Fibroblast of villous mesenchyme (primary cell): ENCODE data around the gene GPAM. TPM values are rescaled to one million over a fixed set of nuclear protein-coding genes. Genes with fewer than 3 reads are reported as not detected.

Experiments used
- DNase-seq: peaks from one replicate; pipeline ENCODE4 v3.0.0-alpha.2; 2010; ENCODE audit warnings: low read depth
- H3K4me3 ChIP-seq: 2 replicates; pipeline ENCODE4 v1.5.1; 2011; ENCODE audit warnings: low read depth, mild to moderate bottlenecking, low read length
- CTCF ChIP-seq: IDR thresholded peaks from 2 replicates; pipeline ENCODE4 v1.5.1; 2012; ENCODE audit warnings: low read depth, mild to moderate bottlenecking, low read length; ENCODE audit not compliant: insufficient read depth
- total RNA-seq: library from RNA; depleted of rRNA; stranded (reverse); fragments of >200 nt; gene quantifications from 2 replicates; pipeline ENCODE4 v1.2.3, GENCODE V29; 2012

Gene GPAM
- total RNA-seq, 1 donor = 12.5 TPM

GRCh38 chr10:112191791-112192190, 8.2 kb upstream of the GPAM start:
- no peak overlapping the region for H3K4me3 ChIP-seq
- TF ChIP-seq CTCF = no peak

GRCh38 chr10:112191041-112191590, 7.6 kb upstream of the GPAM start:
- no peak for TF ChIP-seq CTCF
- no peak for DNase-seq
- no peak overlapping the region for H3K4me3 ChIP-seq

More at GRCh38 chr10:112191791-112192190, 8.2 kb upstream of the GPAM start:
- no peak for DNase-seq

GRCh38 chr10:112189465-112189864, 5.9 kb upstream of the GPAM start:
- no peak for DNase-seq
- no peak overlapping the region for H3K4me3 ChIP-seq
- no peak for TF ChIP-seq CTCF

GRCh38 chr10:112187527-112187926, 4.0 kb upstream of the GPAM start:
- no peak overlapping the region for H3K4me3 ChIP-seq
- DNase-seq = no peak
- TF ChIP-seq CTCF = no peak

- DNase-seq = no peak
- no peak for TF ChIP-seq CTCF
- no peak overlapping the region for H3K4me3 ChIP-seq
These were observed 2.4 kb upstream of the GPAM start for GRCh38 chr10:112185959-112186358.

- no peak for DNase-seq
- TF ChIP-seq CTCF = no peak
- peak overlapping the region; percentile 90 for H3K4me3 ChIP-seq
These were observed 814 bp upstream of the GPAM start for GRCh38 chr10:112184379-112184778.

GRCh38 chr10:112184052-112184371, 447 bp upstream of the GPAM start:
- peak overlapping the region; percentile 90 for H3K4me3 ChIP-seq
- no peak for TF ChIP-seq CTCF
- DNase-seq = peak; percentile 95
